ENCODE results near the gene PTEN. TPM values are rescaled to one million over a fixed set of nuclear protein-coding genes. Genes with fewer than 3 reads are reported as not detected.
"Not testable (repeated sequence)": the region's sequence is repeated elsewhere in the genome, so short reads cannot be mapped to it uniquely, and the experiment has no call there.

PTEN gene
- total and polyA plus RNA-seq, 9 of the 15 experiments (the other 6 are each of a cell fraction or from before 2014, with no cell fraction given): 8.4 to 56.9 (median 22.2) TPM

DNA sequence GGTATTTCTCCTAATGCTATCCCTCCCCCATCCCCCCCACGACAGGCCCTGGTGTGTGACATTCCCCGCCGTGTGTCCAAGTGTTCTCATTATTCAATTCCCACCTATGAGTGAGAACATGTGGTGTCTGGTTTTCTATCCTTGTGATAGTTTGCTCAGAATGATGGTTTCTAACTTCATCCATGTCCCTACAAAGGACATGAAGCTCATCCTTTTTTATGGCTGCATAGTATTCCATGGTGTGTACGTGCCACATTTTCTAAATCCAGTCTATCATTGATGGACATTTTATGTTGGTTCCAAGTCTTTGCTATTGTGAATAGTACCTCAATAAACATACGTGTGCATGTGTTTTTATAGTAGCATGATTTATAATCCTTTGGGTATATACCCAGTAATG lies 8.2 kb upstream of the PTEN start:
- CTCF ChIA-PET (ENCODE audit: low intra/inter-chr PET ratio); intact Hi-C loops (cut with micrococcal nuclease): not testable (repeated sequence)

DNA sequence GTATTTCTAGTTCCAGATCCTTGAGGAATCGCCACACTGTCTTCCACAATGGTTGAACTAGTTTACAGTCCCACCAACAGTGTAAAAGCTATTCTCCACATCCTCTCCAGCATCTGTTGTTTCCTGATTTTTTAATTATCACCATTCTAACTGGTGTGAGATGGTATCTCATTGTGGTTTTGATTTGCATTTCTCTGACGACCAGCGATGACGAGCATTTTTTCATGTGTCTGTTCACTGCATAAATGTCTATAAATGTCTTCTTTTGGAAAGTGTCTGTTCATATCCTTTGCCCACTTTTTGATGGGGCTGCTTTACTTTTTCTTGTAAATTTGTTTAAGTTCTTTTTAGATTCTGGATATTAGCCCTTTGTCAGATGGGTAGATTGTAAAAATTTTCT lies 7.8 kb upstream of the PTEN start:
- CTCF ChIA-PET (ENCODE audit: low intra/inter-chr PET ratio): not testable (repeated sequence)

More for the DNA sequence above, 8.2 kb upstream of the PTEN start:
- ATAC-seq; POLR2A ChIA-PET; H3K9ac ChIP-seq (ENCODE audit: insufficient read depth in 1 of 2, low read depth in 2 of 2, low read length in 2 of 2); H3K27me3 ChIP-seq (ENCODE audit: control insufficient read depth in 2 of 2, insufficient read depth in 2 of 2, low read length in 2 of 2); H2AFZ ChIP-seq (ENCODE audit: low read depth, low read length); H3K27ac ChIP-seq (ENCODE audit: extremely low read depth, low read depth, low read length); H3K4me2 ChIP-seq (ENCODE audit: insufficient read depth, low read length); H3K79me2 ChIP-seq (ENCODE audit: control insufficient read depth, insufficient read depth, low read length); H4K20me1 ChIP-seq (replicated peaks; ENCODE audit: control insufficient read depth, insufficient read depth, low read length); DNase-seq (ENCODE audit: extremely low read depth in 1 of 4, low spot score in 3 of 4); H3K9me1 ChIP-seq (ENCODE audit: control insufficient read depth, insufficient read depth, low read length); H3K4me1 ChIP-seq (replicated peaks in 1 of 2; ENCODE audit: control insufficient read depth in 2 of 2, insufficient read depth in 2 of 2, low read length in 2 of 2); BruUV-seq (replicated peaks); H3K9me3 ChIP-seq (replicated peaks; ENCODE audit: control insufficient read depth, insufficient read depth, low read depth, low read length); H3K4me3 ChIP-seq; FAIRE-seq; H3K36me3 ChIP-seq (ENCODE audit: control insufficient read depth, insufficient read depth, low read length): not testable (repeated sequence)
- 69% methylated on average over 5 of the region's 5 CpGs for WGBS (ENCODE audit: insufficient coverage, low coverage, missing lambda C conversion rate)
- TF ChIP-seq ZNF146 (CRISPR knock-in tag; IDR thresholded peaks at IDR 0.05; ENCODE audit: unreplicated experiment) (peak; percentile 93), RBM25 (IDR thresholded peaks at IDR 0.05; ENCODE audit: low read depth, low read length, severe bottlenecking) (peak; percentile 11)
- in situ Hi-C loops (cut with MboI): loop anchor here (25.0 kb wide), 1 partner anchor 232 kb away; no protein-coding TSS in a partner anchor

More for the DNA sequence above, 7.8 kb upstream of the PTEN start:
- H3K4me2 ChIP-seq (ENCODE audit: insufficient read depth, low read length); H2AFZ ChIP-seq (ENCODE audit: low read depth, low read length); H3K9ac ChIP-seq (ENCODE audit: insufficient read depth in 1 of 2, low read depth in 2 of 2, low read length in 2 of 2); H3K4me1 ChIP-seq (replicated peaks in 1 of 2; ENCODE audit: control insufficient read depth in 2 of 2, insufficient read depth in 2 of 2, low read length in 2 of 2); H3K9me3 ChIP-seq (replicated peaks; ENCODE audit: control insufficient read depth, insufficient read depth, low read depth, low read length); H3K4me3 ChIP-seq; H3K36me3 ChIP-seq (ENCODE audit: control insufficient read depth, insufficient read depth, low read length); H4K20me1 ChIP-seq (replicated peaks; ENCODE audit: control insufficient read depth, insufficient read depth, low read length); H3K79me2 ChIP-seq (ENCODE audit: control insufficient read depth, insufficient read depth, low read length); DNase-seq (ENCODE audit: extremely low read depth in 1 of 4, low spot score in 3 of 4); POLR2A ChIA-PET; intact Hi-C loops (cut with micrococcal nuclease); H3K27me3 ChIP-seq (ENCODE audit: control insufficient read depth in 2 of 2, insufficient read depth in 2 of 2, low read length in 2 of 2); H3K27ac ChIP-seq (ENCODE audit: extremely low read depth, low read depth, low read length); BruUV-seq (replicated peaks); FAIRE-seq; H3K9me1 ChIP-seq (ENCODE audit: control insufficient read depth, insufficient read depth, low read length); ATAC-seq: not testable (repeated sequence)
- in situ Hi-C loops (cut with MboI): loop anchor here (25.0 kb wide), 1 partner anchor 232 kb away; no protein-coding TSS in a partner anchor
- TF ChIP-seq, protein P1, sequence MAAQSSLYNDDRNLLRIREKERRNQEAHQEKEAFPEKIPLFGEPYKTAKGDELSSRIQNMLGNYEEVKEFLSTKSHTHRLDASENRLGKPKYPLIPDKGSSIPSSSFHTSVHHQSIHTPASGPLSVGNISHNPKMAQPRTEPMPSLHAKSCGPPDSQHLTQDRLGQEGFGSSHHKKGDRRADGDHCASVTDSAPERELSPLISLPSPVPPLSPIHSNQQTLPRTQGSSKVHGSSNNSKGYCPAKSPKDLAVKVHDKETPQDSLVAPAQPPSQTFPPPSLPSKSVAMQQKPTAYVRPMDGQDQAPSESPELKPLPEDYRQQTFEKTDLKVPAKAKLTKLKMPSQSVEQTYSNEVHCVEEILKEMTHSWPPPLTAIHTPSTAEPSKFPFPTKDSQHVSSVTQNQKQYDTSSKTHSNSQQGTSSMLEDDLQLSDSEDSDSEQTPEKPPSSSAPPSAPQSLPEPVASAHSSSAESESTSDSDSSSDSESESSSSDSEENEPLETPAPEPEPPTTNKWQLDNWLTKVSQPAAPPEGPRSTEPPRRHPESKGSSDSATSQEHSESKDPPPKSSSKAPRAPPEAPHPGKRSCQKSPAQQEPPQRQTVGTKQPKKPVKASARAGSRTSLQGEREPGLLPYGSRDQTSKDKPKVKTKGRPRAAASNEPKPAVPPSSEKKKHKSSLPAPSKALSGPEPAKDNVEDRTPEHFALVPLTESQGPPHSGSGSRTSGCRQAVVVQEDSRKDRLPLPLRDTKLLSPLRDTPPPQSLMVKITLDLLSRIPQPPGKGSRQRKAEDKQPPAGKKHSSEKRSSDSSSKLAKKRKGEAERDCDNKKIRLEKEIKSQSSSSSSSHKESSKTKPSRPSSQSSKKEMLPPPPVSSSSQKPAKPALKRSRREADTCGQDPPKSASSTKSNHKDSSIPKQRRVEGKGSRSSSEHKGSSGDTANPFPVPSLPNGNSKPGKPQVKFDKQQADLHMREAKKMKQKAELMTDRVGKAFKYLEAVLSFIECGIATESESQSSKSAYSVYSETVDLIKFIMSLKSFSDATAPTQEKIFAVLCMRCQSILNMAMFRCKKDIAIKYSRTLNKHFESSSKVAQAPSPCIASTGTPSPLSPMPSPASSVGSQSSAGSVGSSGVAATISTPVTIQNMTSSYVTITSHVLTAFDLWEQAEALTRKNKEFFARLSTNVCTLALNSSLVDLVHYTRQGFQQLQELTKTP (IDR thresholded peaks at IDR 0.05; ENCODE audit: low read depth in 1 of 2, partially characterized antibody in 2 of 2): peak in 1 of 2 experiments; percentile 48
- WGBS (ENCODE audit: insufficient coverage, low coverage, missing lambda C conversion rate): 8% methylated on average over 3 of the region's 4 CpGs

All from K562 (cell line).